ENCODE results near the gene TULP1.
"Not testable (repeated sequence)": the region's sequence is repeated elsewhere in the genome, so short reads cannot be mapped to it uniquely, and the experiment has no call there.

TULP1 gene

GRCh38 chr6:35512740-35513139, at the start of gene TULP1:
TULP1 (minus strand) TSS chr6:35512896; CDS start chr6:35512858, 38 bp downstream.
- no peak for DNase-seq (ENCODE audit: low spot score)

- DNase-seq (ENCODE audit: low spot score): no peak
Measured at GRCh38 chr6:35562060-35562459, 49.4 kb upstream of the TULP1 start.

DNA sequence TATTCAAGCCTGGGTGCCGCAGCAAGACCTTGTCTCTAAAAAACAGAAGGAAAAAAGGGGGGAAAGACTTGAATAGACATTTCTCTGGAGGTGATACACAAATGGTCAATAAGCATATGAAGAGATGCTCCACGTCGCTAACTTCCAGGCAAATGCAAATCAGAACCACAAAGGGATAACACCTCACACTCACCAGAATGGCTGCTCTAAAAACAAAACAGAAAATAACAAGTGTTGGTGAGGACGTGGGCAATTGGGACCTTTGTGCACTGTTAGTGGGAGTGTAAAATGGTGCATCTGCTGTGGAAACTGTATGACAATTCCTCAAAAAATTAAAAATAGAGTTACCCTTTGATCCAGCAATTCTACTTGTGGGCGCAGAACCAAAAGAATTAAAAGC, 48.4 kb upstream of the TULP1 start:
- DNase-seq (ENCODE audit: low spot score): no peak

GRCh38 chr6:35558571-35558970, 45.9 kb upstream of the TULP1 start:
- DNase-seq (ENCODE audit: low spot score): no peak

- DNase-seq (ENCODE audit: low spot score): no peak
Measured at GRCh38 chr6:35557239-35557638, 44.5 kb upstream of the TULP1 start.

- no peak for DNase-seq (ENCODE audit: low spot score)
Measured at GRCh38 chr6:35554811-35555210, 42.1 kb upstream of the TULP1 start.

DNA sequence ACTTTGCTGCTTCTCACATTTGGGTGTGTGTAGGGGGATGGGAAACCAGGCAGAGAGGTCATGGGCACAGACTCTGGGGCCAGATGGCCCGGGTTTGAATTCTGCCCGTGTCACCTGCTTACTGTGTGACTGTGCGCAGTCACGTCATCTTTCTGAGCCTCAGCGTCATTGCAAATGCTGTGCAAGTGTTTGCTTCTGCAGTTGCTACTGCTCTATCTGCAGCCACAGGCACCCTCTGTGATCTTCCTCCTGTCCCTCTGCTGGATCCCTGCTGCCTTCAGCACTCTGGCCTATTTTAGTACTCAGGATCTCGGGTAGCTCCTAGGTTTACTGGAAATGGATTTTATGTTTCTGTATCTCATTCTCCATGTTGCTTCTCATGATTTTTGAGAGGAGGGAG, 40.6 kb upstream of the TULP1 start:
- no peak for DNase-seq (ENCODE audit: low spot score)

DNA sequence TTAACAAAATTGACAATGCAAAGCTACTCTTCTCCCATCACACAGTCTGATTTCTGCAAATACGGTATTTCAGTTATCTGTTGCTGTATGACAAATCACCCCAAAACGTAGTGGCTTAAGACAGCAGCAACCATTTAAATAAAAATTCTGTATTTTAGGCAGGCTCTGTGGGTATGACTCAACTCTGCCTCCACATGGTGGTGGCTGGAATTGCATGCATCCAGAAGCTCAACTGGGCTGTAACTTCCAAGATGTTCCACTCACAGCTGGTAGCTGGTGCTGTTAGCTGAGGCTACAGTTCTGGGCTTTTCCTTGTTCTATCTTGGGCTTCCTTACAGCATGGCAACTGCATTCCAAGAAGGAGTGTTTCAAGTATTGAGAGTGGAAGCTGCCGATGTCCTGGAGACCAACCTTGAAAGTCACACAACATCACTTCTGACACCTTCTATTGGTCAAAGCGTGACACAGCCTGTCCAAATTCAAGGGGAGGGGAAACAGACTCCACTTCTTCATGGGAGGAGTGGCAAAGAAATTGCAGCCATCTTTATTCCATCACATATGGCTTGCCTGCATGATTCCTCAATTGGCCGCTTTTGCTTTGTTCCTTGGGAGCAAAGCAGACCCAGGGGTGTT, 39.7 kb upstream of the TULP1 start:
- no peak for DNase-seq (ENCODE audit: low spot score)

GRCh38 chr6:35550437-35550836, 37.7 kb upstream of the TULP1 start:
- DNase-seq (ENCODE audit: low spot score): no peak

- DNase-seq (ENCODE audit: low spot score): no peak
Measured at GRCh38 chr6:35547676-35548075, 35.0 kb upstream of the TULP1 start.

- no peak for DNase-seq (ENCODE audit: low spot score)
Measured at GRCh38 chr6:35544769-35545361, 32.2 kb upstream of the TULP1 start.

DNA sequence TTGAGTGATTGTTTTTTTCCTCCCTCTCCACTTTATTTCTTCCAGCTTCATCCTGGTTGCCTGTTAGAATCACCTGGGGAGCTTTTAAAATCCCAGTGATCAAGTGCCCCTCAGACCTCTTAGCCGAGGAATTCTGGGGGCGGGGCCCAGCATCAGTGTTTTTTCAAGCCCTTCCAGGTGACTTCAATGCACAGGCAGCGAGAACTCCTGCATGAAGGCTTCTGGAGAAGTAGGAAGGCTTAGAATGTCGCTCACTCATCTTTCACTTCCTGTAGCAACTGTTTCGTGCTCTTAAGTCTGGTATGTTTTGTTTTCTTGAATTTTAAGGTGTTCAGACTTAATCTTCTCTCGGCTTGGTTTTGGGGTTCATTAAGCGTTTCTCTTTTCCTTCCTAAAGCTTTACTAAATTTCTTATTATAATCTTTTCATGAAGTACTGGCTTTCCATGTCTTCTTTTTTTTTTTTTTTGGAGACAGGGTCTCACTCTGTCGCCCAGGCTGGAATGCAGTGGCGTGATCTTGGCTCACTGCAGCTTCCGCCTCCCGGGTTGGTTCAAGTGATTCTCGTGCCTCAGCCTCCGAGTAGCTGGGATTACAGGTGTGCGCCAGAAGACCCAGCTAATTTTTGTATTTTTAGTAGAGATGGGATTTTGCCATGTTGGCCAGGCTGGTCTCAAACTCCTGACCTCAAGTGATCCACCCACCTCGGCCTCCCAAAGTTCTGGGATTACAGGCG, 30.9 kb upstream of the TULP1 start:
- DNase-seq (ENCODE audit: low spot score): no peak

DNA sequence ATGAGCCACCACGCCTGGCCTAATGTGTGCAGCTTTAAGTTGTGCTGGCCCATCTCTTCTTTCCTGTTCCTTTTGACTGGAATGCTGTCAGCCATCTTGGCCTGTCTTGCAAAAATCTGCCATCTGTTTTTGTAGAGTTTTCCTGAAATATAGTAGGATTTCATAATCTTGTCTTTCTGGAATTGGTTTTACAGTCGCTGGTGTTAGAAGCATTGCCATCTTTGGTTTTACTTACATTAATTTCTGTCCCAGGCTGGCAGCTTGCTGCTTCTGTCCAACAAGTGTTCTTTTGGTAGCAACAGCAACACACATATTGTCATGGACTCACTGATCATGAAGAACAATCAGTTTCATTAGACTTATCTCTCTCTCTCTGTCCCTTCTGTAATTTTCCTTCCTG, 29.1 kb upstream of the TULP1 start:
- DNase-seq (ENCODE audit: low spot score): no peak

DNA sequence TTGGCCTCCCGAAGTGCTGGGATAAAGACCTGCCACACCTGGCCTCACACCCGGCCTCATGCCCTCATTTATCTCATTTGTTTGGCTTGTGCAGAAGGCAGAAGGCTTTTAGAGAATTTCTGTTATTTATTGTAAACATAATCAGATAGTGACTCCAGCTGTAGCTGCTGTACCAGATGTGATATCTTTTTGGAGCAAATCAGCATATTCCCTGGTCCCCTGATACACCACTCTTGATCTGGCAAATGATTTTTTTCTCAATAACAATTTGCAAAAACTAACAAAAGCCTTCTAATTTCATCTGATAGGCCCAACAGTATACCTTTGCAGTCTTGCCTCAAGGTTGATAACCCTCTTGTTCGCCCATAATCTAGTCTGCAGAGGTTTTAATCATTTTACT, 26.5 kb upstream of the TULP1 start:
- DNase-seq (ENCODE audit: low spot score): no peak

DNA sequence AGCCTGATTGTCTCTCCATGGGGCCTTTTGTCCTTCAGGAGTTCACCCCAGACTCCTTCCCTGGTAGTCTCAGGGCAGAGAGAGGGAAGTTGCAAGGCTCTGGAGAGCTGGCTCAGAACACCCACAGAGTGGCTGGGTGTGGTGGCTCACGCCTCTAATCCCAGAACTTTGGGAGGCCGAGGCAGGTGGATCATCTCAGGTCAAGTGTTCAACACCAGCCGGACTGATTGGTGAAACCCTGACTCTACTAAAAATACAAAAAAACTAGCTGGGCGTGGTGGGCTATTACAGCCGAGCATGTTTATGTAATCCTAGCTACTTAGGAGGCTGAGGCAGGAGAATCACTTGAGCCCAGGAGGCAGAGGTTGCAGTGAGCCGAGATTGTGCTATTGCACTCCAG, 23.2 kb upstream of the TULP1 start:
- not testable (repeated sequence) for DNase-seq (ENCODE audit: low spot score)

- DNase-seq (ENCODE audit: low spot score): no peak
Measured at GRCh38 chr6:35534407-35535170, 21.9 kb upstream of the TULP1 start.

- no peak for DNase-seq (ENCODE audit: low spot score)
Measured at GRCh38 chr6:35533981-35534380, 21.3 kb upstream of the TULP1 start.

DNA sequence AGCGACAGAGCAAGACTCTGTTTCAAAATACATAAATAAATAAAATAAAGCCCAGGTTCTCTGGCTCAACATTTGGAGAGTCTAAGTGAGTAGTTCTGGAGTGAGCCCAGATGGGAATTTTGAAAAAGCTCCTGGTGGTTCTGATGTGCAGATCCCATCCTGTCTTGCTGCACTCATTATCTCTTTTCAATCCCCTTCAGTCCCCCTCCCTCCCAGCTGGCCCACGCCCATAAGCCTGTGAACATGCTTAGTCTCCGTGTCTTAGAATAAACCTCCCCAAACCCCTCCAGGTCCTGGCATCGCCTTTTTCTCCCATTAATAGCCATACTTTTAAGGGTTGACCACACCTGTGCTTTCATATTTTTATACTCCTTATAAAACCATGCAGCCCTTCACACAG, 19.4 kb upstream of the TULP1 start:
- no peak for DNase-seq (ENCODE audit: low spot score)

DNA sequence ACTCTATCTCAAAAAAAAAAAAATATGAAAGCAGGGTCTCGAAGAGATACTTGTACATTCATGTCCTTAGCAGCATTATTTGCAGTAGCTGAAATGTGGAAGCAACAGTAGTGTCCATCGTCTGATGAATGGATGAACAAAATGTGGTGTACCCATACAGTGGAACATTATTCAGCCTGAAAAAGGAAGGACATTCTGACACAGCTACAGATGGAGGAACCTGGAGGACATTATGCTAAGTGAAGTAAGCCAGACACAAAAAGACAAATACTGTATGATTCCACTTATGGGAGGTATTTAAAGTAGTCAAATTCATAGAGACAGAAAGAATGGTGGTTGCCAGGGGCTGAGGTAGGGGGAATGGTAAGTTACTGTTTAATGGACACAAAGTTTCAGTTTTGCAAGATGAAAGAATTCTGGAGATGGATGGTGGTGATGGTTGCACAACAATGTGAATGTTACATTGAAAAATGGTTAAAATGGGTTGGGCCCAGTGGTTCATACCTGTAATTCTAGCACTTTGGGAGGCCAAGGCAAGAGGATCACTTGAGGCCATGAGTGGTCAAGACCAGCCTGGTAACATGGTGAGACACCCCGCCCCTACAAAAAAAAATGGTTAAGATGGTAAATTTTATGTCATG, 11.8 kb upstream of the TULP1 start:
- DNase-seq (ENCODE audit: low spot score): no peak

DNA sequence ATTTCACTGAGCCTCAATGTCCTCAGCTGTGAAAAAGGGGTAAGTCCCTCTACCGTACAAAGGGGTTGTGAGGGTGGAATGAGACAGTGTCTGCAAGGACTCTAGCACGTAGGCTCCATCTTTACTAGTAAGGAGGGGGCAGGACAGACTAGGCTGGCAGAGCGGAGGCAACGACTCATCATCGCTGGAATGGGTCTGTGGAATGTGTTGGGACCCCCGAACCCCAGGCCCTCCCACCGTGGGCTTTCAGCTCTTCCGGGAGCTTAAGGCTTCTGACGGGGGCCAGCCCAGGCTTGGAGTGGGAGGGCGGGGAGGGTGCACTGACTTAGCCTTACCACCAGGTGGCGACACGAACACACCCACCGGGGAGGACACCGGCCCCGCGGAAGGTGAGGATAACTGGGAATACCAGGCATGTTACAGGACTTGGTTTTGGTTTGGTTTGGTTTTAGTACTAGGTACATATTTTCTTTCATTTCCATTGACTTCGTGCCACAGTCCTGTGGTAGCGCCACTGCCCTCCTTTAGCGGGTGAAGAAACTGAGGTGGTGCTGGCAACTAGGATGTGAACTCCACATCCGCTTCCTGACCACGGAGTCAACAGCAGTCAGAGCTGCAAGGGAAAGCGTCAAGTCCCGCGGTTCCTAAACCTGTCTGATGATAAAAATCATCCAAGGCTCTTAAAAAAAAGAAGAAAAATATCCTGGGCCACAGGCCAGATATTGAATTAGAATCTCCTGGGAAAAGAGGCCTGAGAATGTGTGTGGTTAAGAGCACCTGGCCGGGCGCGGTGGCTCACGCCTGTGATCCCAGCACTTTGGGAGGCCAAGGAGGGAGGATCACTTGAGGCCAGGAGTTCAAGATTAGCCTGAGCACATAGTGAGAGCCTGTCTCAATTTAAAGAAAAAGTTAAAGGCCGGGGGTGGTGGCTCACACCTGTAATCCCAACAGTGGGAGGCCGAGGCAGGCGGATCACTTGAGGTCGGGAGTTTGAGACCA, 10.3 kb upstream of the TULP1 start:
- peak; percentile 83 for DNase-seq (ENCODE audit: low spot score)

GRCh38 chr6:35522151-35522550, 9.5 kb upstream of the TULP1 start:
- no peak for DNase-seq (ENCODE audit: low spot score)

All from HuH-7 (cell line).